HEK293 (cell line): ENCODE measurements around the gene CCBE1.

ENCODE experiments used
- ZFP41 ChIP-seq: fragments of 450-650 bp; formaldehyde crosslinking; IDR thresholded peaks from 2 replicates; pipeline ENCODE4 v1.5.1; 2016; ENCODE audit warnings: missing biosample characterization, missing genetic modification characterization, borderline replicate concordance
- ZNF292 ChIP-seq: fragments of 450-650 bp; formaldehyde crosslinking; IDR thresholded peaks from 2 replicates; pipeline ENCODE4 v1.5.1; 2016; ENCODE audit warnings: low read depth, missing biosample characterization, missing genetic modification characterization, borderline replicate concordance
- ZNF350 ChIP-seq: fragments of 450-650 bp; formaldehyde crosslinking; IDR thresholded peaks from 2 replicates; pipeline ENCODE4 v1.5.0; 2017; ENCODE audit warnings: missing biosample characterization, mild to moderate bottlenecking, missing genetic modification characterization
- ZNF830 ChIP-seq: fragments of 450-650 bp; IDR thresholded peaks from 2 replicates; pipeline ENCODE4 v1.5.0; 2018; ENCODE audit warnings: missing biosample characterization, missing genetic modification characterization, low read depth, mild to moderate bottlenecking, moderate library complexity
- TF ChIP-seq, protein P1 (sequence below): fragments of 450-650 bp; formaldehyde crosslinking; IDR thresholded peaks from 2 replicates; pipeline ENCODE4 v1.5.1; 2016; ENCODE audit warnings: missing biosample characterization, missing genetic modification characterization
- TF ChIP-seq, protein P2 (sequence below): sonication (generic); formaldehyde crosslinking; IDR thresholded peaks from 2 replicates; pipeline ENCODE4 v1.8.1; 2022; ENCODE audit warnings: mild to moderate bottlenecking, moderate library complexity, missing genetic modification reagents

DNA sequence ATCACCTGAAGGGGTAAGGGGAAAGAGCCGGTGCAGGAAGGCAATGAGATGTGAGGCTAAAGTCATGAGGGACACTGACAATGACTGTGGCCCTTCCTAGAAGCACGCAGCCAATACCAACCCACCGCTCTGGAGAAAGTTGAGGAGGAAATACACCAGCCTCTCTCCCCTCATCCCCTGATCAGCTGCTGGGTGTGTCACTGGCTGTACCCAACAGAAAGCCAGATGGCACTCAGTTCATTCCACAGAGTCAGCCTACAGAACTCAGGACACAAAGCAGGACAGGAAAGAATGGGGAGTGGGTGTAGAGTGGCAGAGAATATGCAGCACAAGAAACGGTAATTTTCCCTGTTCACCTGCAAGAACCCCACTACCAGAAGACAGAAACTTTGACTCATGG is 29.7 kb downstream of the CCBE1 start:
- TF ChIP-seq ZNF350 (no peak), ZNF830 (tag by site-specific recombination) (no peak), ZNF292 (no peak), ZFP41 (tag by site-specific recombination) (no peak)
- TF ChIP-seq, protein P1, sequence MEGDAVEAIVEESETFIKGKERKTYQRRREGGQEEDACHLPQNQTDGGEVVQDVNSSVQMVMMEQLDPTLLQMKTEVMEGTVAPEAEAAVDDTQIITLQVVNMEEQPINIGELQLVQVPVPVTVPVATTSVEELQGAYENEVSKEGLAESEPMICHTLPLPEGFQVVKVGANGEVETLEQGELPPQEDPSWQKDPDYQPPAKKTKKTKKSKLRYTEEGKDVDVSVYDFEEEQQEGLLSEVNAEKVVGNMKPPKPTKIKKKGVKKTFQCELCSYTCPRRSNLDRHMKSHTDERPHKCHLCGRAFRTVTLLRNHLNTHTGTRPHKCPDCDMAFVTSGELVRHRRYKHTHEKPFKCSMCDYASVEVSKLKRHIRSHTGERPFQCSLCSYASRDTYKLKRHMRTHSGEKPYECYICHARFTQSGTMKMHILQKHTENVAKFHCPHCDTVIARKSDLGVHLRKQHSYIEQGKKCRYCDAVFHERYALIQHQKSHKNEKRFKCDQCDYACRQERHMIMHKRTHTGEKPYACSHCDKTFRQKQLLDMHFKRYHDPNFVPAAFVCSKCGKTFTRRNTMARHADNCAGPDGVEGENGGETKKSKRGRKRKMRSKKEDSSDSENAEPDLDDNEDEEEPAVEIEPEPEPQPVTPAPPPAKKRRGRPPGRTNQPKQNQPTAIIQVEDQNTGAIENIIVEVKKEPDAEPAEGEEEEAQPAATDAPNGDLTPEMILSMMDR, result no peak
- TF ChIP-seq, protein P2, sequence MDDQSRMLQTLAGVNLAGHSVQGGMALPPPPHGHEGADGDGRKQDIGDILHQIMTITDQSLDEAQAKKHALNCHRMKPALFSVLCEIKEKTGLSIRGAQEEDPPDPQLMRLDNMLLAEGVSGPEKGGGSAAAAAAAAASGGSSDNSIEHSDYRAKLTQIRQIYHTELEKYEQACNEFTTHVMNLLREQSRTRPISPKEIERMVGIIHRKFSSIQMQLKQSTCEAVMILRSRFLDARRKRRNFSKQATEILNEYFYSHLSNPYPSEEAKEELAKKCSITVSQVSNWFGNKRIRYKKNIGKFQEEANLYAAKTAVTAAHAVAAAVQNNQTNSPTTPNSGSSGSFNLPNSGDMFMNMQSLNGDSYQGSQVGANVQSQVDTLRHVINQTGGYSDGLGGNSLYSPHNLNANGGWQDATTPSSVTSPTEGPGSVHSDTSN (CRISPR knock-in tag), result no peak
